H1 (cell line): ENCODE measurements around the gene CA9. TPM values are rescaled to one million over a fixed set of nuclear protein-coding genes. Genes with fewer than 3 reads are reported as not detected.
A peak's percentile ranks its signal among the peaks of the same experiment; 100 is the strongest.

ENCODE experiments used
- ATF2 ChIP-seq: IDR thresholded peaks from 2 replicates; pipeline ENCODE4 v1.6.1; 2012; ENCODE audit warnings: low read length, inconsistent platforms
- RXRA ChIP-seq: IDR thresholded peaks from 2 replicates; pipeline ENCODE4 v1.6.1; 2011; ENCODE audit warnings: low read depth, mild to moderate bottlenecking, low read length, moderate library complexity; ENCODE audit not compliant: insufficient read depth
- SRF ChIP-seq: IDR thresholded peaks from 2 replicates; pipeline ENCODE4 v1.6.1; 2011; ENCODE audit warnings: mild to moderate bottlenecking, low read depth, low read length, moderate library complexity
- TAF1 ChIP-seq: IDR thresholded peaks from 2 replicates; pipeline ENCODE4 v1.6.1; 2011; ENCODE audit warnings: mild to moderate bottlenecking, low read depth, low read length
- TAF7 ChIP-seq: optimal IDR thresholded peaks from 2 replicates; pipeline ENCODE3; 2011; ENCODE audit warnings: low read depth, mild to moderate bottlenecking, inconsistent platforms, low read length, moderate library complexity, borderline replicate concordance
- polyA plus RNA-seq, 7 experiments: library from polyadenylated mRNA; depleted of rRNA in 3 of 7; stranded (reverse) in 5 of 7; unstranded in 2 of 7; fragments of >200 nt in 5 of 7; fragments of 200-250 nt in 2 of 7; gene quantifications; 1 replicate in 5 of 7; 2 replicates in 1 of 7; 4 replicates in 1 of 7; pipeline versions ENCODE4 v1.2.1 to v1.2.3, GENCODE V29; 2011 to 2013; ENCODE audit warnings: missing spikeins in 2 of 7, mixed read lengths in 2 of 7
- total RNA-seq: library from RNA; stranded (reverse); fragmentation: NEBNext Ultra II Directional; extraction: Animal tissue kit (Norgen Biotek cat#: 25700); gene quantifications from 2 replicates; pipeline ENCODE4 v1.2.1, GENCODE V29; 2021

CA9 gene
- total and polyA plus RNA-seq, 2 of the 8 experiments (the other 6 are each of a cell fraction or from before 2014, with no cell fraction given): 1.3 to 1.8 TPM

GRCh38 chr9:35690614-35691333 lies 17.0 kb downstream of the CA9 start (continued):
- TF ChIP-seq SRF (peak; percentile 74), RXRA (no peak), ATF2 (no peak), TAF1 (peak; percentile 17; the same call in 1 of the 2 replicates), TAF7 (peak; percentile 39)
